Measurements from ENCODE around the gene DOCK6. TPM values are rescaled to one million over a fixed set of nuclear protein-coding genes. Genes with fewer than 3 reads are reported as not detected.

The DOCK6 gene
- total and polyA plus RNA-seq, 2 of the 13 experiments (the other 11 are each of a cell fraction or from before 2014, with no cell fraction given) = 5.4 to 38.1 TPM

- TF ChIP-seq KLF15 (CRISPR knock-in tag; IDR thresholded peaks at IDR 0.05; ENCODE audit: borderline replicate concordance) (no peak), HNRNPLL (IDR thresholded peaks at IDR 0.05; ENCODE audit: low read depth, low read length, poor library complexity, severe bottlenecking) (no peak), GPN1 (CRISPR knock-in tag; IDR thresholded peaks at IDR 0.05; ENCODE audit: borderline replicate concordance) (no peak), ZBTB40 (IDR thresholded peaks at IDR 0.05) (no peak), ZBTB40 (CRISPR knock-in tag; IDR thresholded peaks at IDR 0.05) (no peak), ZBTB1 (CRISPR knock-in tag; IDR thresholded peaks at IDR 0.05; ENCODE audit: borderline replicate concordance) (no peak), ZNF280B (CRISPR knock-in tag; IDR thresholded peaks at IDR 0.05; ENCODE audit: borderline replicate concordance) (peak; percentile 75; the same call in 1 of the 2 replicates), SIX1 (CRISPR knock-in tag; IDR thresholded peaks at IDR 0.05; ENCODE audit: borderline replicate concordance) (0 out of 2 replicates have a peak, but pooled peaks have one; percentile 13), THAP9 (CRISPR knock-in tag; IDR thresholded peaks at IDR 0.05; ENCODE audit: borderline replicate concordance) (peak; percentile 54; the same call in 1 of the 2 replicates), ZNF720 (CRISPR knock-in tag; IDR thresholded peaks at IDR 0.05) (no peak)
These were observed 25.7 kb downstream of the DOCK6 start (continued) for GRCh38 chr19:11236324-11237301.

Measured in HepG2 (cell line).